GM19025 (cell line): ENCODE measurements around the gene PRKAG2.
A peak's percentile ranks its signal among the peaks of the same experiment; 100 is the strongest.
"Not testable (repeated sequence)": the region's sequence is repeated elsewhere in the genome, so short reads cannot be mapped to it uniquely, and the experiment has no call there.

ENCODE experiments used
- ATAC-seq: cut with Tn5 transposase; IDR thresholded peaks from one replicate; pipeline ENCODE4 v1.9.1; 2021; ENCODE audit warnings: mild to moderate bottlenecking, low read depth, moderate library complexity; ENCODE audit not compliant: unreplicated experiment

The PRKAG2 gene

GRCh38 chr7:151854720-151855071, 22.2 kb downstream of the PRKAG2 start:
- no peak for ATAC-seq

- no peak for ATAC-seq
Measured at GRCh38 chr7:151853896-151854719, 22.8 kb downstream of the PRKAG2 start.

GRCh38 chr7:151852486-151853396, 24.2 kb downstream of the PRKAG2 start:
- ATAC-seq = no peak

GRCh38 chr7:151851782-151852181, 25.1 kb downstream of the PRKAG2 start:
- ATAC-seq = no peak

- peak; percentile 54 for ATAC-seq
Measured at GRCh38 chr7:151851145-151851751, 25.7 kb downstream of the PRKAG2 start.

- no peak for ATAC-seq
Measured at GRCh38 chr7:151850491-151851124, 26.3 kb downstream of the PRKAG2 start.

- ATAC-seq = no peak
Measured at GRCh38 chr7:151849879-151850260, 27.0 kb downstream of the PRKAG2 start.

GRCh38 chr7:151849008-151849878, 27.7 kb downstream of the PRKAG2 start:
- ATAC-seq = no peak

- ATAC-seq = no peak
Measured at GRCh38 chr7:151847681-151848081, 29.2 kb downstream of the PRKAG2 start.

- ATAC-seq = no peak
Measured at GRCh38 chr7:151847136-151847535, 29.8 kb downstream of the PRKAG2 start.

GRCh38 chr7:151845412-151846205, 31.3 kb downstream of the PRKAG2 start:
- ATAC-seq = no peak

GRCh38 chr7:151844825-151845200, 32.1 kb downstream of the PRKAG2 start:
- no peak for ATAC-seq

GRCh38 chr7:151844071-151844824, 32.7 kb downstream of the PRKAG2 start:
- no peak for ATAC-seq

GRCh38 chr7:151843181-151843580, 33.7 kb downstream of the PRKAG2 start:
- ATAC-seq = no peak

- ATAC-seq = not testable (repeated sequence)
Measured at GRCh38 chr7:151841395-151842051, 35.4 kb downstream of the PRKAG2 start.

- no peak for ATAC-seq
Measured at GRCh38 chr7:151840088-151840910, 36.6 kb downstream of the PRKAG2 start.

- ATAC-seq = no peak
Measured at GRCh38 chr7:151839451-151839921, 37.4 kb downstream of the PRKAG2 start.
